ENCODE results near the gene TENM4.

The TENM4 gene

GRCh38 chr11:79110321-79110720 lies 330.5 kb downstream of the TENM4 start:
- no peak for DNase-seq

- DNase-seq: no peak
Measured at GRCh38 chr11:79108851-79109250, 332.0 kb downstream of the TENM4 start.

- DNase-seq: no peak
Measured at GRCh38 chr11:79102840-79103239, 338.0 kb downstream of the TENM4 start.

GRCh38 chr11:79101656-79102055 lies 339.2 kb downstream of the TENM4 start:
- DNase-seq: no peak

GRCh38 chr11:79100093-79100910 lies 340.5 kb downstream of the TENM4 start:
- DNase-seq: no peak

GRCh38 chr11:79098146-79098545 lies 342.7 kb downstream of the TENM4 start:
- DNase-seq: no peak

GRCh38 chr11:79097246-79097875 lies 343.5 kb downstream of the TENM4 start:
- DNase-seq: no peak

- DNase-seq: no peak
Measured at GRCh38 chr11:79095424-79095823, 345.4 kb downstream of the TENM4 start.

GRCh38 chr11:79094616-79095015 lies 346.2 kb downstream of the TENM4 start:
- DNase-seq: no peak

GRCh38 chr11:79092791-79093353 lies 348.0 kb downstream of the TENM4 start:
- no peak for DNase-seq

- no peak for DNase-seq
Measured at GRCh38 chr11:79090191-79090705, 350.6 kb downstream of the TENM4 start.

- no peak for DNase-seq
Measured at GRCh38 chr11:79089601-79090000, 351.2 kb downstream of the TENM4 start.

- DNase-seq: no peak
Measured at GRCh38 chr11:79088967-79089366, 351.9 kb downstream of the TENM4 start.

GRCh38 chr11:79087961-79088318 lies 352.9 kb downstream of the TENM4 start:
- DNase-seq: no peak

GRCh38 chr11:79087238-79087960 lies 353.4 kb downstream of the TENM4 start:
- DNase-seq: no peak

- no peak for DNase-seq
Measured at GRCh38 chr11:79086056-79086455, 354.8 kb downstream of the TENM4 start.

GRCh38 chr11:79084382-79084781 lies 356.4 kb downstream of the TENM4 start:
- DNase-seq: no peak

- DNase-seq: no peak
Measured at GRCh38 chr11:79083352-79083751, 357.5 kb downstream of the TENM4 start.

- DNase-seq: no peak
Measured at GRCh38 chr11:79082907-79083306, 357.9 kb downstream of the TENM4 start.

GRCh38 chr11:79082280-79082679 lies 358.6 kb downstream of the TENM4 start:
- no peak for DNase-seq

GRCh38 chr11:79081471-79082031 lies 359.3 kb downstream of the TENM4 start:
- DNase-seq: no peak

GRCh38 chr11:79080551-79080950 lies 360.3 kb downstream of the TENM4 start:
- no peak for DNase-seq

- DNase-seq: no peak
Measured at GRCh38 chr11:79078999-79079398, 361.8 kb downstream of the TENM4 start.

Data from stimulated activated CD4-positive, alpha-beta T cell treated with anti-CD3 and anti-CD28 coated beads, Interleukin-4, amount 100 ng/mL, for 1 hour (primary cell).